Activated CD8-positive, alpha-beta memory T cell treated with anti-CD3 and anti-CD28 coated beads for 48 hours (primary cell): ENCODE data around the gene AFMID.
"Not testable (repeated sequence)": the region's sequence is repeated elsewhere in the genome, so short reads cannot be mapped to it uniquely, and the experiment has no call there.

Experiments used
- DNase-seq, 3 experiments: peaks; one replicate each; pipeline ENCODE4 v3.0.0-alpha.2; 2020; ENCODE audit warnings: low read depth in 2 of 3, low spot score in 2 of 3

Gene AFMID

DNA sequence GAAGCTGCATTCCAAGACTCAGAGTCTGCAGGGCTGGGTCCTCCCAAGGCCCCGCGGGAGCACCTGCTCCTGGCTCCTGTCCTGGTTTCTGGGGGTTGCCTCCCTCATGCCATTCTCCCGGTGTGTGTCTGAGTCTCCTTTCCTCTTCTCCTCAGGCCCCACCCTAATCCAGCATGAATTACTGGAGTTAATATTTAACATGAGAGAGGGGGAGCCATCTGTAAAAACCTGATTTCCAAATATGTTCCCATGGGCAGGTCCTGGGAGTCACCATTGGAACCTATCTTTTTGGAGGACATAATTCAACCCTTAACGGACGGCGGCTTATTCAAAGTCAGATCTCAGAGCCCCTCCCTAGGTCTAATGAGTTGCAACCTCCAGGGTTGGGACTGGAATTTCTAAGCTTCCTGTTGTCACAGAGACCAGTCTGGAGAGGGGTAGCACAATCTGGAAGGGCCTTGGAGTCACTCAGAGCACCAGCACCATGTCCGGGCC lies 35.6 kb upstream of the AFMID start:
- DNase-seq = no peak

DNA sequence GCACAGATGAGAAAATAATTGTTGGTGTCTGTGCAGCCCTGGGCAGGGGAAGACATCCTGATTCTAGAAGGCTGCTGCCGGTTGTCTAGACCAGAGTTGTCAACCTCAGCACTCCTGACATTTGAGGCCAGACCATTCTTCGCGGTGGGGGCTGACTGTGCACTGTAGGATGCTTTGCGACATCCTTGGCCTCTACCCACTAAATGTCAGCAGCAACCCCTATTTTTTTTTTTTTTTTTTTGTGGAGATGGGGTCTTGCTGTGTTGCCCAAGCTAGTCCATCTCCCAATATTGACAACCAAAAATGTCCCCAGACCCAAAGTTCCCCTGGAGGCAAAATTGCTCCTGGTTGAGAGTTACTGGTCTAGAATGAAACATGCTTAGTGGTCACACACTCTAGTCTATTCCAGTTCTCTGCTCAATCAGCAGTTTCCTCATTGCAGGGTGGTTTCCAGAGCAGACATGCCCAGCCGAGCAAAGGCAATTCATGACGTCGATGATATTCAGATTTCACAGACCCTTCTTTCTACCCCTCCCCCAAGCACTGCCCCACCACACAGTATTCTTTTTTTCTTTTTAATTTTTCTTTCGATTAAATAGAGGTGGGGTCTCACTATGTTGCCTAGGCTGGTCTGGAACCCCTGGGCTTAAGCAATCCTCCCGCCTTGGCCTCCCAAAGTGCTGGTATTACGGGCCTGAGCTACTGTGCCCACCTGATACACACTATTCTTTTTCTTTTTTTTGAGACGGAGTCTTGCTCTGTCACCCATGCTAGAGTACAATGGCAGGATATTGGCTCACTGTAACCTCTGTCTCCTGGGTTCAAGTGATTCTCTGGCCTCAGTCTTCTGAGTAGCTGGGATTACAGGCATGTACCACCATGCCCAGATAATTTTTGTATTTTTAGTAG lies 32.0 kb upstream of the AFMID start:
- DNase-seq = no peak

DNA sequence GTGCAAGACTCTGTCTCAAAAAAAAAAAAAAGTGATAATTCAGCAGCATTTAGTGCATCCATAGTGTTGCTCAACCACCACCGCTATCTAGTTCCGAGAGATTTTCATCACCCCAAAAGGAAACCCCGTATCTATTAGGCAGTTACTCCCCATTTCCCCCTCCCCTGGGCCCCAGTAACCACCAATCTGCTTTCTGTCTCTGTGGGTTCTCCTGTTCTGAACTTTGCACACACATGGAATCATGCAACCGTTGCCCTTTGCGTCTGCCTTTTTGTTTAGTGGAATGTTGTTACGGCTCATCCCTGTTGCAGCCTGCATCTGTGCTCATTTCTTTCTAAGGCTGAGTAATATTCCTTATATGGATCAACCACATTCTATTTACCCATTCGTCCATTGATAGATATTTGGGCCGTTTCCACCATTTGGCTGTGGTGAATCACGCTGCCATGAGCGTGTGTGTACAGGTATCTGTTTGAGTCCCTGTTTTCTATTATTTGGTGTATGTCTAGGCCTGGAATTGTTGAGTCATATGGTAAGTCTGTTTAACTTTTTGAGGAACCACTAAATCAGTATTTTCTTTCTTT lies 27.5 kb upstream of the AFMID start:
- no peak for DNase-seq

DNA sequence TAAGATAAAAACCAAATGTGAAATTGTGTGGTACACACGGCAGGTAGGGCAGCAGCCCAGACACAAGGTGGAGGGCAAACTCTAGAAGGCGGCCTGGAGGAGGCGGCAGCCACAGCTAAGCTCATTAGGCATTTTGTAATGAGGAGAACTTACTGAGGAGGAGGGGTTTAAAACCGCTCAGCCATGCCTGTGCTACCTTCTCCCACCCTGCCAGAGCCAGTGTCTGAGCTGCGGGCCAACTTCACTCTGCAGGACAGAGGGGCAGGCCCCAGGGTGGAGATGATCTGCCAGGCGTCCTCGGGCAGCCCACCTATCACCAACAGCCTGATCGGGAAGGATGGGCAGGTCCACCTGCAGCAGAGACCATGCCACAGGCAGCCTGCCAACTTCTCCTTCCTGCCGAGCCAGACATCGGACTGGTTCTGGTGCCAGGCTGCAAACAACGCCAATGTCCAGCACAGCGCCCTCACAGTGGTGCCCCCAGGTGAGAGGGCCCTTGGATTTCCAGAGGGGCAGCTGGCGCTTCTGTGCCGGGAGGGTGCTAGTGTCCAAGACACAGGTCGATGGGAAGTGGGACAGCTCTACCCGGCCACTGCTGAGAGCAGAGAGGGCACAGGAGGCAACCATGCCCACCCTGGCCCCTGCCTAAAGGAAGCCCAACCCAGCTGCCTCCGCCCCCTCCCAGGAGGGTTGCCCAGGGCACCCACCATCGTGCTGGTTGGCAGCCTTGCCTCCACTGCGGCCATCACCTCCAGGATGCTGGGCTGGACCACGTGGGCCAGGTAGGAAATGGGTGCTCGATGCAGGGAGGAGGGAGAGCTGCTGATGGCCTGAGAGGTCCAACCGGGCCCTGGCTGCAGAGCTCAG lies 23.0 kb upstream of the AFMID start:
- no peak for DNase-seq

DNA sequence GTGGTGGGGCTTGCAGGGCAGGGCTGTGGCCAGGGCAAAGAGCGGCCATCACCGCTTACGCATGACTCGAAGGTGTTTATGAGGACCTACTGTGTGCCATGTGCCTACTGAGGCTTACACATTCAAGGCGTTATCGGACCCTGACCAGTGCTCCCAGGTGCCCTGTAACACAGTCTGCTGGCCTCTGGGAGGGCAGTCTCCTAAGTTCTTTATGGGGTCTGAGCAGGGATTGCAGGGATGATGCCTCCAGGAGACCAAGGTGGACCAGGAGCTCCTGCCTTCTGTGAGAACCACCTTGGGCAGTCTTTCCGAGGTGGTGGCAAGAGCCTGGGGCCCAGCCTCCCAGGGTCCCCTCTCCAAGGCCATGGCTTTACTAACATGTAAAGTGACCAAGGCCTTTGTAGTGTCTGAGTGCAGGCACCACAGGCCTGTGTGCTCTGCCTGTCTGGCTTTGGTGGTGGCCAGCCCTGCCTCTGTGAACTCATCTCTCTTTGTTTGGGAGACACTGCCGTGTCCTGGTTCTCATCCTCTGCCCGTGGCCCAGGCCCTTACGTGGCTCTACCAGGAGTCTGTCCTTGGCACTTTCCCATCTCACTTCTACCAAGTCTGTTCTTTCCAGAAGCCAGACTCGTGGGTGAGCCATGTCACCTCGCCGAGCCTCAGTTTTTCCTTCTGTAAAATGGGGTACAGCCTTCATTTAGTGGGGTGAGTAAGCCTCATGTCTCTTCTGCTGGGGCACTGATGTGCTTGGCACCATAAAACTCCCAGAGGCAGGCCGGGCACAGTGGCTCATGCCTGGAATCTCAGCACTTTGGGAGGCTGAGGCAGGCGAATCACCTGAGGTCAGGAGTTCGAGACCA lies 22.2 kb upstream of the AFMID start:
- DNase-seq = no peak

DNA sequence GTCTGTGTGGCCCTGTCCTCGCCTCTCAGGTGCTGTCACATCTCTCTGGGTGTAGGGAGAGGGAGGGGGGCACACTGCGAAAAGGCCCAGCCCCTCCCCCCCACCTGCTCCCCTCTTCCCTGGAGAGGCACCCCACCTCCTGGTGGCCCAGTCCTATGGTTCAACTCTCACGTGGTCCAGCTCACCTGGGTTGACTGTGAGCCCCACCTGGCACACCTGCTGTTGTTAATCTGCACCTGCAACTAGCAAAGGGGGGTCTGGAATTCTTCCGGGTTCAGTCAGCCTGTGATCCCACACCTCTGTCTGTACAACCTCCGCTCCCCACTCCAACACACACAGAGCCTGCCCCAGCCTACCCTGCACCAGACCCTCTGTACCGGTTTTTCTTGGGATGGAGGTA lies 20.7 kb upstream of the AFMID start:
- DNase-seq = no peak

DNA sequence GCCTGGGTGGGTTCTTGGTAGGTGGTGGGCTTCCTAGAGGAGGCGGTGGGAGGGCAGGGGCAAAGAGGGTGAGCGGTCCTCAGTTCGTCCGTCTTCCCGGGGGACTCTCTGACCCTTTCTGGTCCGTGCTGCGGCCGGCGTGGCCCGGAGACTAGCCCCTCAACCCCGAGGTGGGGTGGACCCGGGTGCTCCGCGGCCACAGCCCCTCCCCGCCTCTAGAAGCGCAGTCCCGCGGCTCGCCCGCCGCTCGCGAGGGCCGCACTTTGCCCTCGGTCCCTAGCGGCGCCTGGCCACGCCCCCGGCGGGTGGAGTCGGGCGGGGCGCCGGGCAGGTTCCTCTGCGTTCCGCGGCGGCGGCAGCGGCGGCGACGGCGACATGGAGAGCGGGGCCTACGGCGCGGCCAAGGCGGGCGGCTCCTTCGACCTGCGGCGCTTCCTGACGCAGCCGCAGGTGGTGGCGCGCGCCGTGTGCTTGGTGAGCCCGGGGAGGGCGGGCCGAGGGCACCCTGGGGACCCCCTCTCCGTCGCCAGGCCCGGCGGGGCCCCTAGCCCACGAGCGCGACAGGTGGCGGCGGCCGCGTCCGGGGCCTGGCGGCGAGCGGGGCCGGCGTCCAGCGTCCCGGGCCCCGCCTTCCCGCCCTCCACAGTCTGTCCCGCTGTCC lies 18.8 kb upstream of the AFMID start, which contains the start of gene SYNGR2:
Gene SYNGR2, plus strand, starts transcription at position 340 of the 661 bp plus-strand sequence. Its CDS starts 36 bp downstream, at position 376.
- DNase-seq = peak; percentile 61 to 79 (median 77)

DNA sequence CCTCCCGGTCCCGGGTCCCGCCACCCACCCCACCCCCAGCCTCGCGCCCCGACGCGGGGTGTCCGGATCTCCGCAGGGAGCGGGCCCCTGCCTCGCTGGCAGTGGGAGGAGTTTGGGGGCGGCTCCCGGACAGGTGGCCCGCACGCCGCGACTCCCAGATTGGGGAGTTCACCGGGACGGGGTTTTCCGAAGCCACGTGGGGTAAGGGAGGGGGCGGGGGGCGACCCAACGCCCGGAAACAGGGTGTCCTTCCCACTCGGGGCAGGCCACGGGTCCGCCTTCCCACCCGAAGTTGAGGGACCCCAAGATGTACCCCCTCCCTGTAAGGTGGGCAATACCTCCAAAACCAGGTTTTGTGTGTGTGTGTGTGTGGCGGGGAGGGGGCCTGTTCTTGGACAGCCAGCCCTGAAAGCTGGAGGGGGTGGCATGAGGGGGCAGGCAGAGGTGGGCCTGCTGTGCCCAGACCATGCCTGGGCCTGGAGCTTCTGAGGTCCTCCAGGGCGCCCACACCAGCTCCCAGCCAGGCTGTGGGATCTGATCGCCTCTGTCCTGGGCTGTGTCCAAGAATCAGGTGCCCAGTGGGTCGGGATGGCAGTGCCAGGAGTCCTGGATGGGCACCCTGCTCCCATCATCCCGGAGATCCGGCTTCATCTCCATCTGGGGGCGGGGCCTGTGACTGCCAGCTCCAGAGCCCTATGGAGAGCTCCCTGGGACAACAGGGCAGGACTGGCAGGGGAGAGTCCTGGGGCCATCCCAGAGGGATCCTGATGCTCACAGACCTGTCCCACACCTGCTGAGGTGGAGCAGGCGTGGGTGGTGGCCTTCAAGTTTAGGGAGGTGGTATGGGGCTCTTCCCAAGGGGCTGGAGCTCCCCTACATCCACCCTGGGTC lies 18.0 kb upstream of the AFMID start:
- DNase-seq = peak in 1 of 3 experiments; percentile 47

DNA sequence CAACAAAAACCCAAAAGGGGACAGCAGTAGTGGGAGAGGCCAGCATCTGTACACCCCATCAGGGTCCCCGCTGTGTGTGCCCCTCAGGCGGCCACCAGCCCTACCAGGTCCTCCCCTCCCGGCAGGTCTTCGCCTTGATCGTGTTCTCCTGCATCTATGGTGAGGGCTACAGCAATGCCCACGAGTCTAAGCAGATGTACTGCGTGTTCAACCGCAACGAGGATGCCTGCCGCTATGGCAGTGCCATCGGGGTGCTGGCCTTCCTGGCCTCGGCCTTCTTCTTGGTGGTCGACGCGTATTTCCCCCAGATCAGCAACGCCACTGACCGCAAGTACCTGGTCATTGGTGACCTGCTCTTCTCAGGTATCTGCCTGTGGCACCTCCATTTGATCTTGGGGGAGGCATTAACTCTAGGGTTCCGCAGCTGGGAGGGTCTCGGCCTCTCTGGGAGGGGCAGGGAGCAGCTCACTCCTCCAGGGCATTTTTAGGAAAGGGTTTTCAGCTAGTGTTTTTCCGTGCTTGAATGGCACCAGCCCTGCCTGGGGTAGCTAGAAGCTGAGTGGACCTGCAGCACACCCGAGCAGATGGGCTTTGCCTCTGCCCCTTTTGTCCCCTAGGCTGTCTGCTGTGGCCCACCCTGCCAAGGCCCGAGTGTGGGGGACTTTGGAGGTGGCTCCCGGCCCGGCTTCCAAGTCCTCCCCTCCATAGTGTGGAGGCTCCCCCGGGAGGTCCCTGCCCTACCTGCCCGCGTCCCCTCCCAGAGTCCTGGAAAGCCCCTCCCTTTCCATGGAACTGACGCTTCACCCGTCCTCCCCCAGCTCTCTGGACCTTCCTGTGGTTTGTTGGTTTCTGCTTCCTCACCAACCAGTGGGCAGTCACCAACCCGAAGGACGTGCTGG lies 16.2 kb upstream of the AFMID start:
- no peak for DNase-seq

DNA sequence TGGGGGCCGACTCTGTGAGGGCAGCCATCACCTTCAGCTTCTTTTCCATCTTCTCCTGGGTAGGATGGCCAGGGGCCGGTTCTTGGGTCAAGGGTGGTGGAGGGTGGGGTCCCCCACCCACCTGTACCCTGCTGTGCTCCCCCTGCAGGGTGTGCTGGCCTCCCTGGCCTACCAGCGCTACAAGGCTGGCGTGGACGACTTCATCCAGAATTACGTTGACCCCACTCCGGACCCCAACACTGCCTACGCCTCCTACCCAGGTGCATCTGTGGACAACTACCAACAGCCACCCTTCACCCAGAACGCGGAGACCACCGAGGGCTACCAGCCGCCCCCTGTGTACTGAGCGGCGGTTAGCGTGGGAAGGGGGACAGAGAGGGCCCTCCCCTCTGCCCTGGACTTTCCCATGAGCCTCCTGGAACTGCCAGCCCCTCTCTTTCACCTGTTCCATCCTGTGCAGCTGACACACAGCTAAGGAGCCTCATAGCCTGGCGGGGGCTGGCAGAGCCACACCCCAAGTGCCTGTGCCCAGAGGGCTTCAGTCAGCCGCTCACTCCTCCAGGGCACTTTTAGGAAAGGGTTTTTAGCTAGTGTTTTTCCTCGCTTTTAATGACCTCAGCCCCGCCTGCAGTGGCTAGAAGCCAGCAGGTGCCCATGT lies 15.4 kb upstream of the AFMID start:
- DNase-seq = not testable (repeated sequence)

DNA sequence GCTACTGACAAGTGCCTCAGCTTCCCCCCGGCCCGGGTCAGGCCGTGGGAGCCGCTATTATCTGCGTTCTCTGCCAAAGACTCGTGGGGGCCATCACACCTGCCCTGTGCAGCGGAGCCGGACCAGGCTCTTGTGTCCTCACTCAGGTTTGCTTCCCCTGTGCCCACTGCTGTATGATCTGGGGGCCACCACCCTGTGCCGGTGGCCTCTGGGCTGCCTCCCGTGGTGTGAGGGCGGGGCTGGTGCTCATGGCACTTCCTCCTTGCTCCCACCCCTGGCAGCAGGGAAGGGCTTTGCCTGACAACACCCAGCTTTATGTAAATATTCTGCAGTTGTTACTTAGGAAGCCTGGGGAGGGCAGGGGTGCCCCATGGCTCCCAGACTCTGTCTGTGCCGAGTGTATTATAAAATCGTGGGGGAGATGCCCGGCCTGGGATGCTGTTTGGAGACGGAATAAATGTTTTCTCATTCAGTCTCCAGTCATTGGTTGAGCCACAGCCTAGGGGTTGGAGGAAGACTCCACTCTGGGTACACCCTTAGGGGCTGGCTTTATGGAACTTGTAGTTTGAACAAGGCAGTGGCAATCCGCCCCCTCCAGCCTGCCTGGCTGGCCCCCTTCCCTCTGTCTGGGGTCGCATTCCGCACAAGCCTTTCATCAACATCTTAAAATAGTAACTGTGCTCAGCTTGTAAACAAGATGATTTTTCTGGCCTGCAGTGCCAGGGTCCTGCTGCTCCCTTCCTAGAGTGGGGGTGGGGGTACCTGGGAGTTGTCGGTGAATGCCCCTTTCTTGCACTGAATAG lies 14.7 kb upstream of the AFMID start:
- DNase-seq = no peak

DNA sequence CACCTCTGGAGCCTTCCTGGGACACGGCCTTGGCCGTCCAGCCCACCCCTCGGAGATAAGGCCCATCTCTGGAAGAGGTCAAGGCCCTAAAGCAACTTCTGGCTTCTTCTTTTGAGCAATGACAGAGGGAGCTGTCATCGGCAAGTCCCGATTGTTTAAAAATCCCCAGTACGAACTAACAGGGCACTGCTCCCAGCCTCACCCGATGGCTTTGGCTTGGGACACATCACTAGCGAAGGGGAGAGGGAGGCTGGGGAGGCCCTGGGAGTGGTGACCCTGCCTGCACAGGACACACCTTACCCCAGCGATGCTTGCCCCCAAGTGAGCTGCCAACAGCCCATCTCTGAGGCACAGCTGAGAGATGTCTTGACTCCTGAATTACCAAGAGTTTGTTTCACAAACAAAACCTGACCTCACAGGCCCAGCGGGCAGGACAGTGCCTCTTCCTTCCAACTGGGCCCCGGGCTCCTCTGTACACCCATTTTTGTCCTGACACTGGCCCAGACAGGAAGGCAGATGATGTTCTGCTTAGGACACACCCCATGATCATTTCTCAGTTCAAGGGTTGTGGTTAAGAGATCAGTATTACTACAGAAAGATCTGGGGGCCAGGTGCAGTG lies 14.0 kb upstream of the AFMID start:
- DNase-seq = no peak

DNA sequence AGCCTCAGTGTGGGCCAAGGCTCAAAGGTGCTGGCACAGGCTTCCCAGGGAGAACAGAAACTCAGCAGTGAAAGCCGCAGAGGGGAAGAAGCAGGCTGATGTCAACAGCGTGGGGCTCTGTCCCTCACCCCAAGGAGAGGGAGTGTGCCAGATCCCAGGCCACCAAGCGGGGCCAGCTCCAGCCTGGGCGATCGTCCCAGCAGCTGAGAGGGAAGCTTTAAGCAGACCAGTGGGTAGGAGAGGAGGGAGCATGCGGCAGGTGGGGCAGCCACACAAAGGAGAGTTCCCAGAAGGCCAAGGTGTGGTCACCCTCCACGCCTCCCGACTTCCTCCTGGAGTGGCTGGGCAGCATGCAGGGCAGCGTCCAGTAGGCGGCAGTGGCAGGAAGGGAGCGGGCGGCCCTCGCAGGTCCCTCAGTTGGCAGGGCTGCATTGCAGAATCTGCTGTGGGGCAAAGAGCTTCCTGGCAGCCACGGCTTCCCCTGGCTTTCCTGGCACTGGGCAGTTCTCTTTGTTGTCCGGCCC lies 12.8 kb upstream of the AFMID start:
- no peak for DNase-seq

DNA sequence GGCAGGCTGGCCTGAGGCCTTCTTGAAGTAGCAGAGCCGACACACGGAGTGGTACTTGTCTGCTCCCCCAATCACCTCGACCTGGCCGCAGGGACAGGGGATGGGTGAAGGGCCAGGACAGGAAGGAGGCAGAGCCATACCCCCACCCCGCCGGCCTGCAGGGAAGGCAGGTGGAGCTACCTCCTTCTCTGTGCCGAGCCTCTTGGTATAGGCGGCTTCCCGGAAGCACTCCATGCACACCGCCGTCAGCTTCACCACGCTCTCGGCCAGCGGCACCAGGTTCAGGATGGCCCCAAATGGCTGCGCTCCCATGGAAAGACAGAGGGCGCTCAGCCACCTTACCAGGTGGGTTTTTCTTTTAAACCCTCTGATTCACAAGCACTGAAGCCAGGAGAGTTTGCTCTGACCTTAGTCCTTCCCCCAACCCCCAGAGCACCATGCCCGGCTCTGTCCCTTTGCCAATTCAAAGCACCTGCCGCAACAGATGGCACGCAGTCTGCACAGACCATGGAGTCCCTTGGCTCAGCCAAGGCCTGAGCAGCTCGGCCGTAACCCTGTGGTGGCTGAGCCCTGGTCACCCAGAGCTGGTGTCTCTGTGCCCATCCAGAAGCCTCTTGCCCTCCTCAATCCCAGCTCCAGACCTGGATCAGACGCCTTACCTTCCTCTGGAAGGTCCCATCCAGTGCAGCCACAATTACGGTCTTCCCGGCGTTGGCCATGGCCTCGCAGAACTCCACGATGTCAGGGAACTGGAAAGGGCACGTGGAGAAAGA lies 12.1 kb upstream of the AFMID start:
- DNase-seq = no peak

DNA sequence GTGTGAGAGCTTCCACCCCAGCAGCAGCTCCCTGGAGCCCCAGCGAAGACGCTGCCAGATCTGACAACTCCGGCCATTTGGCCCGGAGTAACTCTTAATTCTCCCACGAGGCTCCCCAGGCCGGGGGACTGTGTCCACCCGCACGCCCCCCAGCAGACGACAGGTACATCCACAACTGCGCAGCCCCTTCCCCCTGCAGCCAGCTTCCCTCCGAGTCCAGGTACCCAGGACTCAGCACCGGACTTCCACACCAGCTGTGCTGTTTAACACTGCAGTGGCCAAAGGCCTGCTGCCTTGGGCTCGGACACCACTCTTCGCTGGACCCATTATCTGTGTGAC lies 11.6 kb upstream of the AFMID start:
- no peak for DNase-seq
